K562 (cell line): ENCODE data around the gene PDCD6IP. TPM values are rescaled to one million over a fixed set of nuclear protein-coding genes. Genes with fewer than 3 reads are reported as not detected.

Source experiments
- ASH1L ChIP-seq: fragments of 450-650 bp; IDR thresholded peaks from 2 replicates; pipeline ENCODE4 v1.6.1; 2018; ENCODE audit warnings: borderline replicate concordance, mild to moderate bottlenecking, low read depth; ENCODE audit not compliant: partially characterized antibody
- CHCHD3 ChIP-seq: fragments of 250-450 bp; sonication (Bioruptor Pico); IDR thresholded peaks from 2 replicates; pipeline ENCODE4 v2.1.2; 2022; ENCODE audit warnings: mild to moderate bottlenecking
- CREM ChIP-seq: IDR thresholded peaks from 2 replicates; pipeline ENCODE4 v1.6.1; 2014; ENCODE audit warnings: antibody characterized with exemption, low read depth
- DNMT1 ChIP-seq: fragments of 450-650 bp; IDR thresholded peaks from 2 replicates; pipeline ENCODE4 v1.6.1; 2016; ENCODE audit warnings: antibody characterized with exemption, mild to moderate bottlenecking
- DPF2 ChIP-seq: fragments of 450-650 bp; IDR thresholded peaks from 2 replicates; pipeline ENCODE4 v1.6.1; 2016
- FOXA1 ChIP-seq: fragments of 450-650 bp; IDR thresholded peaks from 2 replicates; pipeline ENCODE4 v1.6.1; 2016; ENCODE audit warnings: mild to moderate bottlenecking, borderline replicate concordance
- FOXK1 ChIP-seq: sonication (generic); formaldehyde crosslinking; IDR thresholded peaks from 2 replicates; pipeline ENCODE4 v1.8.0; 2022; ENCODE audit warnings: missing genetic modification reagents, mild to moderate bottlenecking, borderline replicate concordance
- HLTF ChIP-seq: fragments of 450-650 bp; IDR thresholded peaks from 2 replicates; pipeline ENCODE4 v1.6.1; 2016
- ILF3 ChIP-seq: fragments of 450-650 bp; IDR thresholded peaks from 2 replicates; pipeline ENCODE4 v1.6.1; 2018; ENCODE audit warnings: antibody characterized with exemption, mild to moderate bottlenecking, moderate library complexity, borderline replicate concordance
- MEF2D ChIP-seq: conservative IDR thresholded peaks from 2 replicates; pipeline ENCODE4 v1.6.1; 2016; ENCODE audit warnings: low read depth, missing genetic modification characterization, missing compliant biosample characterization
- PCBP1 ChIP-seq: fragments of 200-400 bp; formaldehyde crosslinking; IDR thresholded peaks from 2 replicates; pipeline ENCODE4 v1.6.1; 2018; ENCODE audit warnings: mild to moderate bottlenecking, low read depth, low read length; ENCODE audit not compliant: poor library complexity, severe bottlenecking
- SAFB2 ChIP-seq: fragments of 200-400 bp; formaldehyde crosslinking; IDR thresholded peaks from 2 replicates; pipeline ENCODE4 v1.6.1; 2018; ENCODE audit warnings: borderline replicate concordance, low read length, low read depth, moderate library complexity; ENCODE audit not compliant: severe bottlenecking
- SIRT6 ChIP-seq: IDR thresholded peaks from one replicate; pipeline ENCODE4 v1.6.1; 2012; ENCODE audit warnings: low read depth, mild to moderate bottlenecking, control low read depth, inconsistent platforms, low read length, moderate library complexity
- SP1 ChIP-seq: sonication (generic); formaldehyde crosslinking; IDR thresholded peaks from 2 replicates; pipeline ENCODE4 v1.8.1; 2022; ENCODE audit warnings: mild to moderate bottlenecking, missing genetic modification reagents
- TEAD4 ChIP-seq, 2 experiments: sonication (generic) in 1 of 2; formaldehyde crosslinking in 1 of 2; IDR thresholded peaks; 2 replicates each; pipeline versions ENCODE4 v1.6.1 to v1.8.0; 2012 to 2022; ENCODE audit warnings: borderline replicate concordance in 1 of 2, inconsistent platforms in 1 of 2, low read length in 1 of 2, mild to moderate bottlenecking in 1 of 2, missing genetic modification reagents in 1 of 2
- ZEB2 ChIP-seq: fragments of 450-650 bp; IDR thresholded peaks from 2 replicates; pipeline ENCODE4 v1.6.1; 2016
- ZFP30 ChIP-seq: fragments of 250-450 bp; sonication (Bioruptor Pico); IDR thresholded peaks from 2 replicates; pipeline ENCODE4 v1.8.0; 2022; ENCODE audit warnings: moderate library complexity, mild to moderate bottlenecking, inconsistent platforms, borderline replicate concordance
- ZFPM2 ChIP-seq: fragments of 250-450 bp; sonication (Bioruptor Pico); IDR thresholded peaks from 2 replicates; pipeline ENCODE4 v1.5.1; 2022; ENCODE audit warnings: mild to moderate bottlenecking
- ZNF436 ChIP-seq: fragments of 250-450, 450-650 bp; sonication (Bioruptor Pico); formaldehyde crosslinking; IDR thresholded peaks from 2 replicates; pipeline ENCODE4 v1.7.0; 2020; ENCODE audit warnings: mild to moderate bottlenecking
- ZNF695 ChIP-seq: fragments of 450-650 bp; formaldehyde crosslinking; IDR thresholded peaks from 2 replicates; pipeline ENCODE4 v1.4.0; 2020; ENCODE audit warnings: mild to moderate bottlenecking, moderate library complexity
- ZSCAN32 ChIP-seq: fragments of 450-650 bp; formaldehyde crosslinking; IDR thresholded peaks from 2 replicates; pipeline ENCODE4 v1.4.0; 2020; ENCODE audit warnings: mild to moderate bottlenecking, moderate library complexity
- polyA plus RNA-seq, 8 experiments: library from polyadenylated mRNA; depleted of rRNA in 4 of 8; stranded (reverse) in 5 of 8; unstranded in 3 of 8; fragments of >200 nt; fragmentation: Nextera tagmentation in 2 of 8; fragmentation: Illumina TruSeq in 1 of 8; extraction: Ambion mirVana in 2 of 8; extraction: Trizol in 1 of 8; gene quantifications; 2 replicates each; pipeline versions ENCODE4 v1.2.1 to v1.2.3, GENCODE V29; 2011 to 2014; ENCODE audit warnings: inconsistent platforms in 1 of 8, missing spikeins in 1 of 8
- total RNA-seq, 7 experiments: library from RNA; depleted of rRNA in 6 of 7; stranded (reverse); fragments of >200 nt in 6 of 7; fragmentation: Illumina TruSeq in 2 of 7; extraction: Trizol in 2 of 7; gene quantifications; 2 replicates each; pipeline versions ENCODE4 v1.2.1 to v1.2.3, GENCODE V29; 2011 to 2021; ENCODE audit warnings: low replicate concordance in 1 of 7
- TF ChIP-seq, protein P1 (sequence below): fragments of 250-450 bp; sonication (Bioruptor Pico); IDR thresholded peaks from 2 replicates; pipeline ENCODE4 v1.5.0; 2022; ENCODE audit warnings: mild to moderate bottlenecking
- TF ChIP-seq, protein P2 (sequence below), 2 experiments: fragments of 150-350 bp in 1 of 2; IDR thresholded peaks; 2 replicates each; pipeline ENCODE4 v1.6.1; 2012 to 2016; ENCODE audit warnings: low read depth in 2 of 2, low read length in 2 of 2, mild to moderate bottlenecking in 1 of 2, moderate library complexity in 1 of 2
- TF ChIP-seq, protein P3 (sequence below): fragments of 250-450 bp; sonication (Bioruptor Pico); IDR thresholded peaks from 2 replicates; pipeline ENCODE4 v1.6.1; 2021; ENCODE audit warnings: mild to moderate bottlenecking

PDCD6IP gene
- total and polyA plus RNA-seq, 9 of the 15 experiments (the other 6 are each of a cell fraction or from before 2014, with no cell fraction given), result 40.2 to 302 (median 122) TPM

- TF ChIP-seq SIRT6, result no peak
- no peak for TF ChIP-seq ZNF695 (CRISPR knock-in tag)
- no peak for TF ChIP-seq HLTF
- TF ChIP-seq ZEB2, result peak; percentile 96
- TF ChIP-seq ZFPM2, result no peak
- TF ChIP-seq ZFP30, result no peak
- no peak; the same call in 1 of the 2 replicates for TF ChIP-seq ZSCAN32 (CRISPR knock-in tag)
- no peak for TF ChIP-seq ZNF436
- TF ChIP-seq, protein P1, sequence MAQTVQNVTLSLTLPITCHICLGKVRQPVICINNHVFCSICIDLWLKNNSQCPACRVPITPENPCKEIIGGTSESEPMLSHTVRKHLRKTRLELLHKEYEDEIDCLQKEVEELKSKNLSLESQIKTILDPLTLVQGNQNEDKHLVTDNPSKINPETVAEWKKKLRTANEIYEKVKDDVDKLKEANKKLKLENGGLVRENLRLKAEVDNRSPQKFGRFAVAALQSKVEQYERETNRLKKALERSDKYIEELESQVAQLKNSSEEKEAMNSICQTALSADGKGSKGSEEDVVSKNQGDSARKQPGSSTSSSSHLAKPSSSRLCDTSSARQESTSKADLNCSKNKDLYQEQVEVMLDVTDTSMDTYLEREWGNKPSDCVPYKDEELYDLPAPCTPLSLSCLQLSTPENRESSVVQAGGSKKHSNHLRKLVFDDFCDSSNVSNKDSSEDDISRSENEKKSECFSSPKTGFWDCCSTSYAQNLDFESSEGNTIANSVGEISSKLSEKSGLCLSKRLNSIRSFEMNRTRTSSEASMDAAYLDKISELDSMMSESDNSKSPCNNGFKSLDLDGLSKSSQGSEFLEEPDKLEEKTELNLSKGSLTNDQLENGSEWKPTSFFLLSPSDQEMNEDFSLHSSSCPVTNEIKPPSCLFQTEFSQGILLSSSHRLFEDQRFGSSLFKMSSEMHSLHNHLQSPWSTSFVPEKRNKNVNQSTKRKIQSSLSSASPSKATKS (CRISPR knock-in tag), result no peak
- TF ChIP-seq MEF2D (tag), result peak; percentile 80
- TF ChIP-seq CREM, result peak; percentile 68
- no peak for TF ChIP-seq FOXK1 (CRISPR knock-in tag)
- TF ChIP-seq, protein P2, sequence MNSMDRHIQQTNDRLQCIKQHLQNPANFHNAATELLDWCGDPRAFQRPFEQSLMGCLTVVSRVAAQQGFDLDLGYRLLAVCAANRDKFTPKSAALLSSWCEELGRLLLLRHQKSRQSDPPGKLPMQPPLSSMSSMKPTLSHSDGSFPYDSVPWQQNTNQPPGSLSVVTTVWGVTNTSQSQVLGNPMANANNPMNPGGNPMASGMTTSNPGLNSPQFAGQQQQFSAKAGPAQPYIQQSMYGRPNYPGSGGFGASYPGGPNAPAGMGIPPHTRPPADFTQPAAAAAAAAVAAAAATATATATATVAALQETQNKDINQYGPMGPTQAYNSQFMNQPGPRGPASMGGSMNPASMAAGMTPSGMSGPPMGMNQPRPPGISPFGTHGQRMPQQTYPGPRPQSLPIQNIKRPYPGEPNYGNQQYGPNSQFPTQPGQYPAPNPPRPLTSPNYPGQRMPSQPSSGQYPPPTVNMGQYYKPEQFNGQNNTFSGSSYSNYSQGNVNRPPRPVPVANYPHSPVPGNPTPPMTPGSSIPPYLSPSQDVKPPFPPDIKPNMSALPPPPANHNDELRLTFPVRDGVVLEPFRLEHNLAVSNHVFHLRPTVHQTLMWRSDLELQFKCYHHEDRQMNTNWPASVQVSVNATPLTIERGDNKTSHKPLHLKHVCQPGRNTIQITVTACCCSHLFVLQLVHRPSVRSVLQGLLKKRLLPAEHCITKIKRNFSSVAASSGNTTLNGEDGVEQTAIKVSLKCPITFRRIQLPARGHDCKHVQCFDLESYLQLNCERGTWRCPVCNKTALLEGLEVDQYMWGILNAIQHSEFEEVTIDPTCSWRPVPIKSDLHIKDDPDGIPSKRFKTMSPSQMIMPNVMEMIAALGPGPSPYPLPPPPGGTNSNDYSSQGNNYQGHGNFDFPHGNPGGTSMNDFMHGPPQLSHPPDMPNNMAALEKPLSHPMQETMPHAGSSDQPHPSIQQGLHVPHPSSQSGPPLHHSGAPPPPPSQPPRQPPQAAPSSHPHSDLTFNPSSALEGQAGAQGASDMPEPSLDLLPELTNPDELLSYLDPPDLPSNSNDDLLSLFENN (IDR thresholded peaks at IDR 0.05; ENCODE audit: low read depth in 2 of 2, low read length in 2 of 2), result no peak
- TF ChIP-seq DPF2, result peak; percentile 96
- no peak for TF ChIP-seq DNMT1
- TF ChIP-seq ASH1L, result no peak
- TF ChIP-seq CHCHD3, result no peak
- TF ChIP-seq, protein P3, sequence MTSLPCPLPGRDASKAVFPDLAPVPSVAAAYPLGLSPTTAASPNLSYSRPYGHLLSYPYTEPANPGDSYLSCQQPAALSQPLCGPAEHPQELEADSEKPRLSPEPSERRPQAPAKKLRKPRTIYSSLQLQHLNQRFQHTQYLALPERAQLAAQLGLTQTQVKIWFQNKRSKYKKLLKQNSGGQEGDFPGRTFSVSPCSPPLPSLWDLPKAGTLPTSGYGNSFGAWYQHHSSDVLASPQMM (CRISPR knock-in tag), result no peak
- no peak for TF ChIP-seq SAFB2
- no peak for TF ChIP-seq PCBP1
- TF ChIP-seq FOXA1, result no peak
- TF ChIP-seq SP1 (CRISPR knock-in tag), result no peak; the same call in 1 of the 2 replicates
- TF ChIP-seq ILF3, result no peak
- peak; percentile 94 for TF ChIP-seq TEAD4 (IDR thresholded peaks at IDR 0.05; ENCODE audit: low read length)
- TF ChIP-seq TEAD4 (CRISPR knock-in tag; IDR thresholded peaks at IDR 0.05; ENCODE audit: borderline replicate concordance), result no peak
These were observed 113.3 kb downstream of the PDCD6IP start (continued) for GRCh38 chr3:33911525-33912322.
